SK-N-SH treated with all-trans-retinoic acid at 6 μM for 48 hours (cell line): Measurements from ENCODE around the gene MAT1A.

Experiments used
- ATAC-seq: fragments of 200-7000 bp; cut with Tn5 transposase; 3 replicates; pipeline ENCODE4 v1.9.1; 2020; ENCODE audit warnings: mild to moderate bottlenecking, moderate library complexity
- ARNTL ChIP-seq: fragments of 450-650 bp; formaldehyde crosslinking; IDR thresholded peaks from 2 replicates; pipeline ENCODE4 v1.5.0; 2020; ENCODE audit warnings: low read depth, mild to moderate bottlenecking, moderate library complexity, borderline replicate concordance
- BACH2 ChIP-seq: fragments of 250-450 bp; sonication (Bioruptor Pico); IDR thresholded peaks from 2 replicates; pipeline ENCODE4 v1.9.0; 2021; ENCODE audit warnings: mild to moderate bottlenecking, borderline replicate concordance
- CSDC2 ChIP-seq: fragments of 250-450 bp; sonication (Bioruptor Pico); IDR thresholded peaks from 2 replicates; pipeline ENCODE4 v1.5.0; 2020; ENCODE audit warnings: mild to moderate bottlenecking, moderate library complexity
- ESRRG ChIP-seq: fragments of 250-450 bp; sonication (Bioruptor Pico); IDR thresholded peaks from 2 replicates; pipeline ENCODE4 v1.6.1; 2021; ENCODE audit warnings: mild to moderate bottlenecking
- GLIS3 ChIP-seq: fragments of 250-450 bp; sonication (Bioruptor Pico); IDR thresholded peaks from 2 replicates; pipeline ENCODE4 v1.5.0; 2020; ENCODE audit warnings: mild to moderate bottlenecking, moderate library complexity
- ISL1 ChIP-seq: fragments of 250-450 bp; sonication (Bioruptor Pico); IDR thresholded peaks from 2 replicates; pipeline ENCODE4 v2.1.2; 2022; ENCODE audit warnings: mild to moderate bottlenecking, moderate library complexity
- OSR1 ChIP-seq: fragments of 250-450 bp; sonication (Bioruptor Pico); IDR thresholded peaks from 2 replicates; pipeline ENCODE4 v1.8.0; 2022; ENCODE audit warnings: moderate library complexity, mild to moderate bottlenecking, inconsistent platforms
- PPARA ChIP-seq: fragments of 250-450 bp; sonication (Bioruptor Pico); IDR thresholded peaks from 2 replicates; pipeline ENCODE4 v1.5.0; 2020; ENCODE audit warnings: mild to moderate bottlenecking, borderline replicate concordance
- RARB ChIP-seq: fragments of 250-450 bp; sonication (Bioruptor Pico); IDR thresholded peaks from 2 replicates; pipeline ENCODE4 v1.8.0; 2021; ENCODE audit warnings: mild to moderate bottlenecking, moderate library complexity
- SNAI2 ChIP-seq: fragments of 250-450 bp; sonication (Bioruptor Pico); IDR thresholded peaks from 2 replicates; pipeline ENCODE4 v1.5.0; 2020; ENCODE audit warnings: mild to moderate bottlenecking, moderate library complexity
- TCF4 ChIP-seq: fragments of 250-450 bp; sonication (Bioruptor Pico); IDR thresholded peaks from 2 replicates; pipeline ENCODE4 v1.8.0; 2021; ENCODE audit warnings: mild to moderate bottlenecking, moderate library complexity, borderline replicate concordance
- TOX ChIP-seq: fragments of 250-450 bp; sonication (Bioruptor Pico); IDR thresholded peaks from 2 replicates; pipeline ENCODE4 v1.8.0; 2021; ENCODE audit warnings: mild to moderate bottlenecking, moderate library complexity, borderline replicate concordance
- ZC3H10 ChIP-seq: fragments of 250-450 bp; sonication (Bioruptor Pico); IDR thresholded peaks from 2 replicates; pipeline ENCODE4 v1.5.1; 2021; ENCODE audit warnings: mild to moderate bottlenecking, moderate library complexity
- ZFP3 ChIP-seq: fragments of 250-450 bp; sonication (Bioruptor Pico); IDR thresholded peaks from 2 replicates; pipeline ENCODE4 v1.5.0; 2020; ENCODE audit warnings: mild to moderate bottlenecking, moderate library complexity
- ZNF70 ChIP-seq: fragments of 450-650 bp; formaldehyde crosslinking; IDR thresholded peaks from 2 replicates; pipeline ENCODE4 v1.5.0; 2020; ENCODE audit warnings: mild to moderate bottlenecking, moderate library complexity
- ZNF8 ChIP-seq: fragments of 450-650 bp; formaldehyde crosslinking; IDR thresholded peaks from 2 replicates; pipeline ENCODE4 v1.5.0; 2020; ENCODE audit warnings: mild to moderate bottlenecking, moderate library complexity
- TF ChIP-seq, protein P1 (sequence below): fragments of 250-450 bp; sonication (Bioruptor Pico); IDR thresholded peaks from 2 replicates; pipeline ENCODE4 v1.8.0; 2021; ENCODE audit warnings: low read depth, mild to moderate bottlenecking, moderate library complexity, borderline replicate concordance
- TF ChIP-seq, protein P2 (sequence below): fragments of 250-450 bp; sonication (Bioruptor Pico); IDR thresholded peaks from 2 replicates; pipeline ENCODE4 v1.8.0; 2020; ENCODE audit warnings: mild to moderate bottlenecking, moderate library complexity, borderline replicate concordance
- TF ChIP-seq, protein P3 (sequence below): fragments of 250-450 bp; sonication (Bioruptor Pico); IDR thresholded peaks from 2 replicates; pipeline ENCODE4 v1.5.1; 2021; ENCODE audit warnings: mild to moderate bottlenecking, moderate library complexity
- TF ChIP-seq, protein P4 (sequence below): fragments of 250-450 bp; sonication (Bioruptor Pico); IDR thresholded peaks from 2 replicates; pipeline ENCODE4 v1.5.1; 2020; ENCODE audit warnings: low read depth, mild to moderate bottlenecking, moderate library complexity
- TF ChIP-seq, protein P5 (sequence below): fragments of 250-450 bp; sonication (Bioruptor Pico); IDR thresholded peaks from 2 replicates; pipeline ENCODE4 v1.5.0; 2020; ENCODE audit warnings: mild to moderate bottlenecking, moderate library complexity

The MAT1A gene

DNA sequence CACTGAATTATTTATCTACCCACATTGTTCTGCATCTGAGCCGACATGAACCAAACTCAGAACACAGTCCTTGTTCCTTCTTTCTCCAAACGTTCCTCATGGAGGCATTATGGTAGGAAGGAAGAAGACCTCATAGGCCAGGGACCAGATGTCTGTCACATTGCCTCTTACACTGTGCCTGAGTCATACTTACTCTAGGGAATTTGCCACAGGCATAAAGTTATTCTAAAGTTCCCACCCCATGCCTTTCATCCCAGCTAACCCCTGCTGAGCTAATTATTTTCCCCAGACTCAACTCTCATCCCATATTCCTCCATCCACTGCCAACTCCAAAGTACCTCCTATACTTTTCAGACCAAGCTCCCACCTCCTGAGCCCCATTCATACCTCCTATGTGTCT, 21.2 kb downstream of the MAT1A start:
- no peak for ATAC-seq
- no peak for TF ChIP-seq TOX (CRISPR knock-in tag)
- TF ChIP-seq, protein P1, sequence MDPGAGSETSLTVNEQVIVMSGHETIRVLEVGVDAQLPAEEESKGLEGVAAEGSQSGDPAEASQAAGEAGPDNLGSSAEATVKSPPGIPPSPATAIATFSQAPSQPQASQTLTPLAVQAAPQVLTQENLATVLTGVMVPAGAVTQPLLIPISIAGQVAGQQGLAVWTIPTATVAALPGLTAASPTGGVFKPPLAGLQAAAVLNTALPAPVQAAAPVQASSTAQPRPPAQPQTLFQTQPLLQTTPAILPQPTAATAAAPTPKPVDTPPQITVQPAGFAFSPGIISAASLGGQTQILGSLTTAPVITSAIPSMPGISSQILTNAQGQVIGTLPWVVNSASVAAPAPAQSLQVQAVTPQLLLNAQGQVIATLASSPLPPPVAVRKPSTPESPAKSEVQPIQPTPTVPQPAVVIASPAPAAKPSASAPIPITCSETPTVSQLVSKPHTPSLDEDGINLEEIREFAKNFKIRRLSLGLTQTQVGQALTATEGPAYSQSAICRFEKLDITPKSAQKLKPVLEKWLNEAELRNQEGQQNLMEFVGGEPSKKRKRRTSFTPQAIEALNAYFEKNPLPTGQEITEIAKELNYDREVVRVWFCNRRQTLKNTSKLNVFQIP (CRISPR knock-in tag): no peak
- no peak for TF ChIP-seq BACH2 (CRISPR knock-in tag)
- no peak for TF ChIP-seq ISL1
- TF ChIP-seq RARB (CRISPR knock-in tag): no peak
- TF ChIP-seq OSR1: no peak
- no peak for TF ChIP-seq ZNF8 (CRISPR knock-in tag)
- TF ChIP-seq, protein P2, sequence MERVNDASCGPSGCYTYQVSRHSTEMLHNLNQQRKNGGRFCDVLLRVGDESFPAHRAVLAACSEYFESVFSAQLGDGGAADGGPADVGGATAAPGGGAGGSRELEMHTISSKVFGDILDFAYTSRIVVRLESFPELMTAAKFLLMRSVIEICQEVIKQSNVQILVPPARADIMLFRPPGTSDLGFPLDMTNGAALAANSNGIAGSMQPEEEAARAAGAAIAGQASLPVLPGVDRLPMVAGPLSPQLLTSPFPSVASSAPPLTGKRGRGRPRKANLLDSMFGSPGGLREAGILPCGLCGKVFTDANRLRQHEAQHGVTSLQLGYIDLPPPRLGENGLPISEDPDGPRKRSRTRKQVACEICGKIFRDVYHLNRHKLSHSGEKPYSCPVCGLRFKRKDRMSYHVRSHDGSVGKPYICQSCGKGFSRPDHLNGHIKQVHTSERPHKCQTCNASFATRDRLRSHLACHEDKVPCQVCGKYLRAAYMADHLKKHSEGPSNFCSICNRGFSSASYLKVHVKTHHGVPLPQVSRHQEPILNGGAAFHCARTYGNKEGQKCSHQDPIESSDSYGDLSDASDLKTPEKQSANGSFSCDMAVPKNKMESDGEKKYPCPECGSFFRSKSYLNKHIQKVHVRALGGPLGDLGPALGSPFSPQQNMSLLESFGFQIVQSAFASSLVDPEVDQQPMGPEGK (CRISPR knock-in tag): no peak
- TF ChIP-seq, all 23 proteins: peak for 0

DNA sequence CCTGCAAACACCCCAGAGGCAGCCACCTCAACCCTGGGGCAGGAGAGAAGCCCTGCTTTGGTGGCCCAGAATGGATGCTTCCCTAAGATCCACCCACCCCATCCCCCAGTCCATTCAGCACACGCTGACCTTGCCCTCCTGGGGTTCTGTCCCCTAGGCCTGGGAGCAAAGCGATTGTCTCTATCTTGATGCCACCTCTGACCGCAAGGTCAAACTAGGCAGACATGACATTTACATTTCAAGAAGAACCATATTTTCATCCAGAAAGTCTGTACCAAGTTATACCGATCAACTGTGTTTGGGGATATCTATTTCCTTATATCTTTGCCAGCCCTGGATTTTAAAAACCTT, 23.0 kb downstream of the MAT1A start:
- ATAC-seq: no peak
- TF ChIP-seq GLIS3 (CRISPR knock-in tag) (no peak), ZFP3 (CRISPR knock-in tag) (no peak), OSR1 (no peak), BACH2 (CRISPR knock-in tag) (no peak), CSDC2 (CRISPR knock-in tag) (no peak), ZNF8 (CRISPR knock-in tag) (no peak)
- TF ChIP-seq, protein P3, sequence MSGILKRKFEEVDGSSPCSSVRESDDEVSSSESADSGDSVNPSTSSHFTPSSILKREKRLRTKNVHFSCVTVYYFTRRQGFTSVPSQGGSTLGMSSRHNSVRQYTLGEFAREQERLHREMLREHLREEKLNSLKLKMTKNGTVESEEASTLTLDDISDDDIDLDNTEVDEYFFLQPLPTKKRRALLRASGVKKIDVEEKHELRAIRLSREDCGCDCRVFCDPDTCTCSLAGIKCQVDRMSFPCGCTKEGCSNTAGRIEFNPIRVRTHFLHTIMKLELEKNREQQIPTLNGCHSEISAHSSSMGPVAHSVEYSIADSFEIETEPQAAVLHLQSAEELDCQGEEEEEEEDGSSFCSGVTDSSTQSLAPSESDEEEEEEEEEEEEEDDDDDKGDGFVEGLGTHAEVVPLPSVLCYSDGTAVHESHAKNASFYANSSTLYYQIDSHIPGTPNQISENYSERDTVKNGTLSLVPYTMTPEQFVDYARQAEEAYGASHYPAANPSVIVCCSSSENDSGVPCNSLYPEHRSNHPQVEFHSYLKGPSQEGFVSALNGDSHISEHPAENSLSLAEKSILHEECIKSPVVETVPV (CRISPR knock-in tag): no peak

DNA sequence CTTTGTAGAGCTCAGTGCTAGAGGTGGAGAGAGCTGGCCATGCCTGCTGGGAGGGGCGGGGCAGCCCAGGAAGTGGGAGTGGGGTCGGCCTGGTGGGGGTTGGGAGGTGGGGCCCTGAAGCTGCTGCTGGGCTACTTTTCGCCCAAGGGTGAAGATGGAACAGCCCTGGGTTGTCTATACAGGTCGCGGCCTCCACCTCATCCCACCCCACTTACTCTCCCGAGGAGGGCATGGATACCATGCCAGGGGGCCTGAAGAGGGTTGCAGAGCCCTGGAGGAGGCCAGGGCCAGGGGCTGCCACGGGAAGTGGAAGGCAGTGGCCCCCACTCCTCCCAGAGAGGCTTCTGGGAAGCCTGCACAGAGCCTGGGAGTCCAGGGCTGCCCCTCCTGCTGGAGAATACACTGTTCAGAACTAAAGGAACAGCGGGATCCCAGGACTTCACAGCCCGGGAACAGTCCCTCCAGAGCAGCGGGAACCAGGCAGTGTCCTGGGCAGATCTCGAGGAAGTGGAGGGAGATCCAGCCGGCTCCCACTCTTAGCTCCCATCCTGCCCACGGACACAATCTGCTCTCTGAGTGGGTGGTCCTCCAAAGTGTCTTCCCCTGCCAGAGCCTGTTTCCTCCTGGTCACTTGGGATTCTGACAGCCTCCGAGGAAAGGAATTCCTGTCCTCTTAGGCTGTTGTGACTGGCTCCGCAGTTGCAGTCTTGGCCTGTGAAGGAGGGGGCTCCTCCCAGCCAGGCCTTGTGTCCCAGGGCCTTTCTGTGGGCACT, 23.5 kb downstream of the MAT1A start:
- no peak for TF ChIP-seq SNAI2
- TF ChIP-seq ISL1: no peak
- no peak; the same call in 2 of the 3 replicates for ATAC-seq

DNA sequence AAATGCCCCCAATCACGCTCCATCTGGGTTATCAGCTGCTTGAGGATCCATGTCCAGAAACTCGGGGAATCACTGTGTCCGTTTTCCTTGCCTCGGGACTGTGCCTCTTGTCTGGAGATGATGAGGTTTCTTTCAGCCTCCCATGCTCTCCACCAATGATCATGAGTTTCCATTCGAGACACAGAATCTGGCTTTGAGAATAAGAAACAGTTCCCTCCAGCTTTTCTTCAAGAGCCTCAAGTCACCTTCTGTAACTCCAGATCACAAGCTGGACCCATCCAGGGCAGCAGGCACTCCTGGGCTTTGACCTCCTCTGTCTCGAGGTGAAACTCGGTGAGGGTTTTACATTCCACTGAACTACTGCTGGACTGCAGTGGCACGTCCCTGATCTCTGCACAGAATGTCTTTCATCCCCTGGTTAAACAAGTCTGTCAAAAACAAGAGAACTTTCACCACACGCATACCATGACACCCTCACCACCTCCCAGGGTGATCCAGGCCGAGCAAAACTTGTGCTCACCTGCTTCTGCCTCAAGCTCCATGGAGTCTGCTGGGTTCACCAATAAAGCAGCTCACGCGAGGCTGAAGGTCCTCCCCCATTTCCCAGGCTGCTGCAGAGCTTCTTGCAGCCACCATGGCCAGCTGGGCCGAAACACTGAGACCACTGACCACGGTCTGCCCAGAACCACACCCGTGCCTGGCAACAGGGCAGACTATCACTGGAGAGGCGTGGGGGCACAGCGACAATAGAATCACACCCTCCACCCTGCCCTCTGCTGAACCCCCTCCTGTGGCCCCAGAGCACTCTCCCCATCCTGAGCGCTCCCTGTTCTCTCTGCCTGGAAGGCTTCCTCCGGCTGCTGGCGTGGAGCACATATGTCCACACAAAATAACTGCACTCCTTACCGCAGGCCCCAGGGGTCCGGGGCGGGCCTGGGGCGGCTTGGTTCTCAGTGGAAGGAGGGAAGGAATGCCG, 25.1 kb downstream of the MAT1A start:
- no peak; the same call in 2 of the 3 replicates for ATAC-seq
- TF ChIP-seq ESRRG (no peak), ZC3H10 (no peak), TCF4 (CRISPR knock-in tag) (no peak), ARNTL (CRISPR knock-in tag) (no peak), ZNF8 (CRISPR knock-in tag) (no peak), PPARA (CRISPR knock-in tag) (no peak), SNAI2 (no peak), TOX (CRISPR knock-in tag) (no peak), ZNF70 (CRISPR knock-in tag) (no peak)
- TF ChIP-seq, protein P4, sequence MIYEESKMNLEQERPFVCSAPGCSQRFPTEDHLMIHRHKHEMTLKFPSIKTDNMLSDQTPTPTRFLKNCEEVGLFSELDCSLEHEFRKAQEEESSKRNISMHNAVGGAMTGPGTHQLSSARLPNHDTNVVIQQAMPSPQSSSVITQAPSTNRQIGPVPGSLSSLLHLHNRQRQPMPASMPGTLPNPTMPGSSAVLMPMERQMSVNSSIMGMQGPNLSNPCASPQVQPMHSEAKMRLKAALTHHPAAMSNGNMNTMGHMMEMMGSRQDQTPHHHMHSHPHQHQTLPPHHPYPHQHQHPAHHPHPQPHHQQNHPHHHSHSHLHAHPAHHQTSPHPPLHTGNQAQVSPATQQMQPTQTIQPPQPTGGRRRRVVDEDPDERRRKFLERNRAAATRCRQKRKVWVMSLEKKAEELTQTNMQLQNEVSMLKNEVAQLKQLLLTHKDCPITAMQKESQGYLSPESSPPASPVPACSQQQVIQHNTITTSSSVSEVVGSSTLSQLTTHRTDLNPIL (CRISPR knock-in tag): no peak
- TF ChIP-seq, protein P5, sequence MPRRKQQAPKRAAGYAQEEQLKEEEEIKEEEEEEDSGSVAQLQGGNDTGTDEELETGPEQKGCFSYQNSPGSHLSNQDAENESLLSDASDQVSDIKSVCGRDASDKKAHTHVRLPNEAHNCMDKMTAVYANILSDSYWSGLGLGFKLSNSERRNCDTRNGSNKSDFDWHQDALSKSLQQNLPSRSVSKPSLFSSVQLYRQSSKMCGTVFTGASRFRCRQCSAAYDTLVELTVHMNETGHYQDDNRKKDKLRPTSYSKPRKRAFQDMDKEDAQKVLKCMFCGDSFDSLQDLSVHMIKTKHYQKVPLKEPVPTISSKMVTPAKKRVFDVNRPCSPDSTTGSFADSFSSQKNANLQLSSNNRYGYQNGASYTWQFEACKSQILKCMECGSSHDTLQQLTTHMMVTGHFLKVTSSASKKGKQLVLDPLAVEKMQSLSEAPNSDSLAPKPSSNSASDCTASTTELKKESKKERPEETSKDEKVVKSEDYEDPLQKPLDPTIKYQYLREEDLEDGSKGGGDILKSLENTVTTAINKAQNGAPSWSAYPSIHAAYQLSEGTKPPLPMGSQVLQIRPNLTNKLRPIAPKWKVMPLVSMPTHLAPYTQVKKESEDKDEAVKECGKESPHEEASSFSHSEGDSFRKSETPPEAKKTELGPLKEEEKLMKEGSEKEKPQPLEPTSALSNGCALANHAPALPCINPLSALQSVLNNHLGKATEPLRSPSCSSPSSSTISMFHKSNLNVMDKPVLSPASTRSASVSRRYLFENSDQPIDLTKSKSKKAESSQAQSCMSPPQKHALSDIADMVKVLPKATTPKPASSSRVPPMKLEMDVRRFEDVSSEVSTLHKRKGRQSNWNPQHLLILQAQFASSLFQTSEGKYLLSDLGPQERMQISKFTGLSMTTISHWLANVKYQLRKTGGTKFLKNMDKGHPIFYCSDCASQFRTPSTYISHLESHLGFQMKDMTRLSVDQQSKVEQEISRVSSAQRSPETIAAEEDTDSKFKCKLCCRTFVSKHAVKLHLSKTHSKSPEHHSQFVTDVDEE (CRISPR knock-in tag): no peak
- TF ChIP-seq, protein P2 (CRISPR knock-in tag): no peak
- TF ChIP-seq, protein P1 (CRISPR knock-in tag): no peak
